SIG-M5 treated with dmso at 0.1 percent for 504 hours (cell line): ENCODE results near the gene F10.

ENCODE experiments used
- DNase-seq: peaks from one replicate; lab custom pipeline; 2025; ENCODE audit not compliant: unreplicated experiment; lab: John Stamatoyannopoulos, UW

The F10 gene

GRCh38 chr13:113190181-113190580 lies 67.6 kb downstream of the F10 start:
- no peak for DNase-seq

GRCh38 chr13:113192279-113192678 lies 69.7 kb downstream of the F10 start:
- DNase-seq, result no peak

GRCh38 chr13:113192902-113193301 lies 70.3 kb downstream of the F10 start:
- DNase-seq, result peak; percentile 45

GRCh38 chr13:113195360-113195759 lies 72.8 kb downstream of the F10 start:
- no peak for DNase-seq

DNA sequence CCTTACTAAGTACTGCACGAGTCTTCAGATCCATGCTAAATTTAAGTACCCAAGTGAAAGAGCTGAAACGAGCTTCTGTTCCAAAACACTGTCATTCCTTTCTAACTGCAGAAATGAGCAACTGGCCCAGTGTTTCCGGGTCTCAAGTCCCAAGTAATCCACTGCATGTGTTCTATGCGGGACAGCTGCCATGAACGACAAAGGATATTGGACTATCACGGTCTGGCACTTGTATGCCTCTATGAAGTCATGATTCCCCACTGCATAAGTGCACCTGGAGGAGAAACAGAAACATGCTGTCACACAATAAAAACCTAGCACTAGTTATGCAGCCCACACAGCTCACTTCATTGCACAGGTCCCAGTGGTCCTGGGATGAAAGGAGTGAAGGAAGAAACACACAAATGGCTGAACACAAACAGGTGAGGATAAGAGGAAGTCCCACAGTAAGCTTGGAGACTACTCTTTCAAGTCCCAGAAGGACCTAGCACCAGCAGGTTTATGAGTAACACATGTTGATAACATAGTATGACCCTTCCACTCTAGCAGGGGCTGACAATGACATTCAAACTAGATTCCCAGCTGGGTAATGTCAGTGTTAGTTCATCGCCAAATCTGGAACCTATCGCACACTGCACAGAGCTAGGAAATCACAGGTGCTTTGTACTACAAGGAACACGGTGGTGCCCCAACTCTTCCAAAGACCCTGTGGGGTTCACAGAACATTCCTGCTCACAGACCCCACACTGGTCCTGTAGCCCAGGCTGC lies 74.6 kb downstream of the F10 start:
- no peak for DNase-seq
